H9 (cell line): ENCODE data around the gene ARHGEF7. TPM values are rescaled to one million over a fixed set of nuclear protein-coding genes. Genes with fewer than 3 reads are reported as not detected.

Experiments used
- DNase-seq: peaks from one replicate; pipeline ENCODE4 v3.0.0-alpha.2; 2017
- H2AFZ ChIP-seq: one replicate; pipeline ENCODE4 v1.6.1; 2013; ENCODE audit warnings: mild to moderate bottlenecking, low read length, control low read depth, moderate library complexity
- H2AK5ac ChIP-seq: 2 replicates; pipeline ENCODE4 v1.6.1; 2013; ENCODE audit warnings: low read length, control low read depth, mixed read lengths; ENCODE audit not compliant: insufficient read length
- H2BK120ac ChIP-seq: one replicate; pipeline ENCODE4 v1.6.1; 2013; ENCODE audit warnings: low read depth, mild to moderate bottlenecking, low read length, control low read depth, inconsistent platforms; ENCODE audit not compliant: poor library complexity, severe bottlenecking
- H2BK12ac ChIP-seq: 2 replicates; pipeline ENCODE4 v1.6.1; 2013; ENCODE audit warnings: low read length, control low read depth, mixed read lengths, low read depth; ENCODE audit not compliant: insufficient read length
- H2BK15ac ChIP-seq: 2 replicates; pipeline ENCODE4 v1.6.1; 2013; ENCODE audit warnings: low read depth, low read length, control low read depth
- H2BK20ac ChIP-seq: one replicate; pipeline ENCODE4 v1.6.1; 2013; ENCODE audit warnings: low read depth, mild to moderate bottlenecking, low read length, control low read depth, inconsistent platforms; ENCODE audit not compliant: poor library complexity, severe bottlenecking
- H2BK5ac ChIP-seq: 2 replicates; pipeline ENCODE4 v1.6.1; 2013; ENCODE audit warnings: low read length, control low read depth, mixed read lengths; ENCODE audit not compliant: insufficient read length
- H3K14ac ChIP-seq: 2 replicates; pipeline ENCODE4 v1.6.1; 2013; ENCODE audit warnings: low read length, control low read depth; ENCODE audit not compliant: insufficient read depth
- H3K18ac ChIP-seq: 2 replicates; pipeline ENCODE4 v1.6.1; 2013; ENCODE audit warnings: low read depth, mild to moderate bottlenecking, mixed read lengths, low read length, control low read depth; ENCODE audit not compliant: insufficient read length
- H3K23ac ChIP-seq: 2 replicates; pipeline ENCODE4 v1.6.1; 2013; ENCODE audit warnings: low read length, control low read depth, mixed read lengths, low read depth; ENCODE audit not compliant: insufficient read length
- H3K23me2 ChIP-seq: 2 replicates; pipeline ENCODE4 v1.6.1; 2013; ENCODE audit warnings: low read depth, mild to moderate bottlenecking, mixed read lengths, low read length, control low read depth; ENCODE audit not compliant: insufficient read length, poor library complexity, severe bottlenecking
- H3K27ac ChIP-seq: 2 replicates; pipeline ENCODE4 v1.5.1; 2013; ENCODE audit warnings: low read length, control low read depth, mixed read lengths, low read depth; ENCODE audit not compliant: insufficient read length
- H3K27me3 ChIP-seq: 2 replicates; pipeline ENCODE4 v1.6.1; 2013; ENCODE audit warnings: low read length, control low read depth, inconsistent platforms; ENCODE audit not compliant: insufficient read depth
- H3K4ac ChIP-seq: 2 replicates; pipeline ENCODE4 v1.6.1; 2013; ENCODE audit warnings: low read depth, mild to moderate bottlenecking, control low read depth, inconsistent platforms, low read length, moderate library complexity
- H3K4me1 ChIP-seq: 2 replicates; pipeline ENCODE4 v1.6.1; 2013; ENCODE audit warnings: low read length, control low read depth, inconsistent platforms; ENCODE audit not compliant: insufficient read depth
- H3K4me2 ChIP-seq: 2 replicates; pipeline ENCODE4 v1.6.1; 2013; ENCODE audit warnings: low read length, control low read depth, mixed read lengths; ENCODE audit not compliant: insufficient read length, insufficient read depth
- H3K56ac ChIP-seq: 2 replicates; pipeline ENCODE4 v1.6.1; 2013; ENCODE audit warnings: low read depth, mild to moderate bottlenecking, mixed read lengths, low read length, control low read depth; ENCODE audit not compliant: insufficient read length
- H3K79me1 ChIP-seq: 2 replicates; pipeline ENCODE4 v1.6.1; 2013; ENCODE audit warnings: low read depth, mild to moderate bottlenecking, moderate library complexity, low read length, control low read depth, inconsistent platforms; ENCODE audit not compliant: insufficient read depth, poor library complexity, severe bottlenecking
- H3K79me2 ChIP-seq: 2 replicates; pipeline ENCODE4 v1.6.1; 2013; ENCODE audit warnings: low read length, control low read depth, inconsistent platforms; ENCODE audit not compliant: insufficient read depth
- H3K9ac ChIP-seq: 2 replicates; pipeline ENCODE4 v1.6.1; 2013; ENCODE audit warnings: low read length, control low read depth, mixed read lengths; ENCODE audit not compliant: insufficient read length; ENCODE audit errors: extremely low read depth
- H3K9me3 ChIP-seq: one replicate; pipeline ENCODE4 v1.6.1; 2013; ENCODE audit warnings: low read depth, low read length, inconsistent platforms; ENCODE audit not compliant: control insufficient read depth
- H3T11ph ChIP-seq: one replicate; pipeline ENCODE4 v1.6.1; 2013; ENCODE audit warnings: mild to moderate bottlenecking, low read length, control low read depth, inconsistent platforms
- H4K20me1 ChIP-seq: one replicate; pipeline ENCODE4 v1.6.1; 2013; ENCODE audit not compliant: control insufficient read depth, insufficient read length, insufficient read depth
- H4K5ac ChIP-seq: 2 replicates; pipeline ENCODE4 v1.6.1; 2013; ENCODE audit warnings: low read depth, mild to moderate bottlenecking, mixed read lengths, low read length, control low read depth; ENCODE audit not compliant: insufficient read length
- H4K8ac ChIP-seq: replicated peaks from 2 replicates; pipeline ENCODE4 v1.6.1; 2013; ENCODE audit warnings: low read length, control low read depth, mixed read lengths, low read depth; ENCODE audit not compliant: insufficient read length
- H4K91ac ChIP-seq: 2 replicates; pipeline ENCODE4 v1.6.1; 2013; ENCODE audit warnings: low read depth, mild to moderate bottlenecking, moderate library complexity, mixed read lengths, low read length, control low read depth; ENCODE audit not compliant: insufficient read length
- H3K27ac Mint-ChIP-seq, 3 experiments: 2 replicates in 2 of 3; 3 replicates in 1 of 3; pipeline ENCODE4 v1.8.0; 2020 to 2021; ENCODE audit warnings: mixed read lengths in 3 of 3, mild to moderate bottlenecking in 1 of 3, moderate library complexity in 1 of 3
- H3K27me3 Mint-ChIP-seq: 2 replicates; pipeline ENCODE4 v1.8.0; 2021; ENCODE audit warnings: low read depth, mild to moderate bottlenecking, moderate library complexity, mixed read lengths
- H3K36me3 Mint-ChIP-seq, 3 experiments: 2 replicates in 2 of 3; 3 replicates in 1 of 3; pipeline ENCODE4 v1.8.0; 2020 to 2021; ENCODE audit warnings: low read depth in 3 of 3, mixed read lengths in 3 of 3; ENCODE audit not compliant: insufficient read depth in 1 of 3
- H3K4me1 Mint-ChIP-seq, 2 experiments: 2 replicates each; pipeline ENCODE4 v1.8.0; 2020; ENCODE audit warnings: mixed read lengths in 2 of 2
- H3K4me3 Mint-ChIP-seq, 2 experiments: 2 replicates in 1 of 2; 3 replicates in 1 of 2; pipeline ENCODE4 v1.8.0; 2020 to 2021; ENCODE audit warnings: mild to moderate bottlenecking in 2 of 2, mixed read lengths in 2 of 2, moderate library complexity in 1 of 2
- H3K9me3 Mint-ChIP-seq, 2 experiments: 2 replicates in 1 of 2; 3 replicates in 1 of 2; pipeline ENCODE4 v1.8.0; 2020; ENCODE audit warnings: mild to moderate bottlenecking in 2 of 2, mixed read lengths in 2 of 2, moderate library complexity in 1 of 2
- WGBS: extraction: QIAGEN DNeasy Blood & Tissue Kit; methylation state at CpG from one replicate; pipeline ENCODE4 v1.1.7; 2013; ENCODE audit warnings: missing lambda C conversion rate, low lambda C conversion rate, mixed read lengths; ENCODE audit not compliant: insufficient read length; ENCODE audit errors: extremely low coverage; 5-methylcytosine and 5-hydroxymethylcytosine counted together
- total RNA-seq: library from RNA; stranded (reverse); gene quantifications from 2 replicates; pipeline ENCODE4 v1.2.1, GENCODE V29; 2021
- TF ChIP-seq, protein P1 (sequence below): fragments of 200-600 bp; sonication (generic); conservative IDR thresholded peaks from 3 replicates; pipeline ENCODE4 v1.8.0; 2021; ENCODE audit warnings: antibody characterized with exemption, mild to moderate bottlenecking

The ARHGEF7 gene
- total RNA-seq, 1 experiment from 2014 or later, result 51.9 TPM

DNA sequence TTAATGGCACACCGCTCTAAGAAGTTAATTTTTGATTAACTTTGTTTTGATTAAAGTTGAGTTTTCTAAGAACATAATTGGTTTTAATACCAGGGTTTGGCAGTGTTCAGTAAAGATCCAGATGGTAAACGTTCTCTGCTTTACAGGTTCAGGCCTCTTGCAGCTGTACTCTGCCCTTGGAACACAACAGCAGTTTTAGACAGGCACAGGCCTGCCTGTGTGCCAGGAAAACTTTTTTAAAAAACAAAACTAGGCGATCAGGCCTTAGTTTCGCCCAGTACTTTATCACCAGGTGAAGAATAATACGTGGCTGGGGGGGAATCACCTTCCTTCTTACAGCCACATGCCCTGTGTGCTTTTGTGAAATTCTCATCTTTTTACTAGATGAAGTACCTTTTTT is 167.3 kb downstream of the ARHGEF7 start:
- H3K27me3 Mint-ChIP-seq, result no peaks in the 10 kb centered on the region; the same call in 1 of the 2 replicates
- H3K79me2 ChIP-seq, result no peaks in the 10 kb centered on the region
- no peak overlapping the region for H2AFZ ChIP-seq
- H3K27ac Mint-ChIP-seq, result no peak overlapping the region
- no peak overlapping the region for H3K27ac ChIP-seq
- H2BK5ac ChIP-seq, result no peak overlapping the region
- H3K27me3 ChIP-seq, result no peaks in the 10 kb centered on the region
- no CpG with 5 or more reads among the region's 5 CpGs for WGBS
- no peak overlapping the region for H3K9ac ChIP-seq
- no peak overlapping the region for H3K56ac ChIP-seq
- no peak overlapping the region for H2BK12ac ChIP-seq
- no peak overlapping the region for H3K4me3 Mint-ChIP-seq
- H3K4me1 ChIP-seq, result no peaks in the 10 kb centered on the region
- no peak overlapping the region for H3K23ac ChIP-seq
- no peaks in the 10 kb centered on the region for H3K23me2 ChIP-seq
- no peak overlapping the region for H3K4me2 ChIP-seq
- no peak overlapping the region for H2BK120ac ChIP-seq
- H3K79me1 ChIP-seq, result no peaks in the 10 kb centered on the region
- no peaks in the 10 kb centered on the region for H3K9me3 Mint-ChIP-seq
- H2AK5ac ChIP-seq, result no peak overlapping the region
- no peaks in the 10 kb centered on the region for H4K20me1 ChIP-seq
- TF ChIP-seq, protein P1, sequence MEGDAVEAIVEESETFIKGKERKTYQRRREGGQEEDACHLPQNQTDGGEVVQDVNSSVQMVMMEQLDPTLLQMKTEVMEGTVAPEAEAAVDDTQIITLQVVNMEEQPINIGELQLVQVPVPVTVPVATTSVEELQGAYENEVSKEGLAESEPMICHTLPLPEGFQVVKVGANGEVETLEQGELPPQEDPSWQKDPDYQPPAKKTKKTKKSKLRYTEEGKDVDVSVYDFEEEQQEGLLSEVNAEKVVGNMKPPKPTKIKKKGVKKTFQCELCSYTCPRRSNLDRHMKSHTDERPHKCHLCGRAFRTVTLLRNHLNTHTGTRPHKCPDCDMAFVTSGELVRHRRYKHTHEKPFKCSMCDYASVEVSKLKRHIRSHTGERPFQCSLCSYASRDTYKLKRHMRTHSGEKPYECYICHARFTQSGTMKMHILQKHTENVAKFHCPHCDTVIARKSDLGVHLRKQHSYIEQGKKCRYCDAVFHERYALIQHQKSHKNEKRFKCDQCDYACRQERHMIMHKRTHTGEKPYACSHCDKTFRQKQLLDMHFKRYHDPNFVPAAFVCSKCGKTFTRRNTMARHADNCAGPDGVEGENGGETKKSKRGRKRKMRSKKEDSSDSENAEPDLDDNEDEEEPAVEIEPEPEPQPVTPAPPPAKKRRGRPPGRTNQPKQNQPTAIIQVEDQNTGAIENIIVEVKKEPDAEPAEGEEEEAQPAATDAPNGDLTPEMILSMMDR, result no peak
- no peaks in the 10 kb centered on the region for H3K9me3 ChIP-seq
- no peak for DNase-seq
- H2BK20ac ChIP-seq, result no peak overlapping the region
- H3K18ac ChIP-seq, result no peak overlapping the region
- no peak overlapping the region for H3K4ac ChIP-seq
- H4K8ac ChIP-seq, result no peak overlapping the region
- H3K14ac ChIP-seq, result no peak overlapping the region
- no peak overlapping the region for H2BK15ac ChIP-seq
- no peak overlapping the region for H4K5ac ChIP-seq
- peaks cover 32 to 80% (median 74%) of the 10 kb centered on the region in 3 experiments for H3K36me3 Mint-ChIP-seq
- H3K4me1 Mint-ChIP-seq, result no peaks in the 10 kb centered on the region
- H3T11ph ChIP-seq, result no peak overlapping the region
- no peak overlapping the region for H4K91ac ChIP-seq
